NCI-H187 (cell line): Measurements from ENCODE around the gene ZNF24.

Source experiments
- DNase-seq, 2 experiments: peaks; one replicate each; lab custom pipeline; 2025; lab: John Stamatoyannopoulos, UW

Gene ZNF24

GRCh38 chr18:35296060-35296459, 48.2 kb downstream of the ZNF24 start:
- no peak for DNase-seq

- DNase-seq, result no peak
Measured at GRCh38 chr18:35291166-35291565, 53.1 kb downstream of the ZNF24 start.

- peak; percentile 86 to 88 for DNase-seq
Measured at GRCh38 chr18:35290094-35290735, 54.0 kb downstream of the ZNF24 start, which contains the start of gene ZSCAN30. ZSCAN30 (minus strand) TSS chr18:35290229; CDS start chr18:35264352, 25,877 bp downstream.

GRCh38 chr18:35289727-35290093, 54.5 kb downstream of the ZNF24 start:
- no peak for DNase-seq

DNA sequence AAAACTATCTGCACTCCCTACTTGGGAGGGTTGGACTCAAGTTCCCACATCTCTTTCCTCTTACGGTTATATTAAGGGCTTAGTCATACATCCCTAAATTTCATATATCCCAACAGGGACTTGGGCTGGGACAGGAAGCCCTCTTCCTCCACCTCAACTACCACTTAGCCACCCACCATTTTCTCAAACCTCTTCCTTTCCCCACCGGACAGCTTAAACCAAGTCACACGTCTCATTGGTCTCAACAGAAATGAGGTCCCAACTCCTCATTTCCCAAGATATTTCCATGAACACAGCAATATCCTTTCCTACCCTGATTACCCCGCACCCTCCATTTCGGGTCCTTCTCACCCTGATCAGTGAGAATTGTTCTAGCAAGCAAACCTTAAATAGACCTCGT, 54.9 kb downstream of the ZNF24 start:
- DNase-seq, result no peak

GRCh38 chr18:35284841-35285240, 59.4 kb downstream of the ZNF24 start:
- no peak for DNase-seq

DNA sequence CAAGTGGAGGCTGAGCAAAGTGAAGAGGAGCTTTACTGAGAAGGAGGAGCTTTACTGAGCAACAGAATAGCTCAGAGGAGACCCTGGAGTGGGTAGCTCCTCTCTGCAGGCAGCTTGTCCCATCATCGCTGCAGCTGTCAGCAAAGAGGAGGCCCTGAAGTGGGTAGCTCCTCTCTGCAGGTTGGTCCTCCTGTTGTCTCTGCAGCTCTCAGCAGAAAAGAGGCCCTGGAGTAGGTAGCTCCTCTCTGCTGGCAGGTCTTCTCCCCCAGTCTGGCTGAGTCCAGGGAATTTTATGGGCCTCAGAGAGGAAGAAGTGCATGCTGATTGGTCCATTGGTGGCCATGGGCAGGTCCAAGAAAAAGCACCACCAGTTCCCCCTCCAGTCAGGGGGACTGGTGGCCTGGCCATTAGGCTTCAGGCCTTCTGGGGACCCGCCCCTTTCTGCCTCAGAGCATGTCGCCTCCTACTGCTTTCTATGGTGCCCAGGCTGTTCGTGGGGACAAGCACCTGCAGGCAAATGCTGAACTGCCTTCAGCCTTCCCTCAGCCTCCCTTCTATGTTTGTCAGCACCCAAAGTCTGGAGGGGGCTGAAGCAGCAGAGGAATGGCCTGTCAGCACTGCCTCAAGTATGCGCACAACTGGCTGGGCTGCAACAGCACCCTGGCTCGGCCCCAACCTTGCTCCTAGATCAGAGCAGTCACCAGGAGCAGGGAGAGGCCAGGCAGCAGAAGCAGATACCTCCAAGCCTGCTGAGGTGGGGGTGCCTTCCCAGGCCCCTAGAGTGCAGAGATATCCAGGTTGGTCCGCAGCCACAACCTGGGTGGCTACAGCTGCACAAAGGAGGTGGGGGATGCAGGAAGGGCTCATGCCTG, 60.1 kb downstream of the ZNF24 start:
- no peak for DNase-seq

- no peak for DNase-seq
Measured at GRCh38 chr18:35282353-35282752, 61.9 kb downstream of the ZNF24 start.
